Activated CD4-positive, CD25-positive, alpha-beta regulatory T cell treated with anti-CD3 and anti-CD28 coated beads, Interleukin-2, amount 50 U/mL, for 72 hours (primary cell): Measurements from ENCODE around the gene COMMD2.
A peak's percentile ranks its signal among the peaks of the same experiment; 100 is the strongest.

Experiments
- DNase-seq: peaks from one replicate; pipeline ENCODE4 v3.0.0; 2021

COMMD2 gene

DNA sequence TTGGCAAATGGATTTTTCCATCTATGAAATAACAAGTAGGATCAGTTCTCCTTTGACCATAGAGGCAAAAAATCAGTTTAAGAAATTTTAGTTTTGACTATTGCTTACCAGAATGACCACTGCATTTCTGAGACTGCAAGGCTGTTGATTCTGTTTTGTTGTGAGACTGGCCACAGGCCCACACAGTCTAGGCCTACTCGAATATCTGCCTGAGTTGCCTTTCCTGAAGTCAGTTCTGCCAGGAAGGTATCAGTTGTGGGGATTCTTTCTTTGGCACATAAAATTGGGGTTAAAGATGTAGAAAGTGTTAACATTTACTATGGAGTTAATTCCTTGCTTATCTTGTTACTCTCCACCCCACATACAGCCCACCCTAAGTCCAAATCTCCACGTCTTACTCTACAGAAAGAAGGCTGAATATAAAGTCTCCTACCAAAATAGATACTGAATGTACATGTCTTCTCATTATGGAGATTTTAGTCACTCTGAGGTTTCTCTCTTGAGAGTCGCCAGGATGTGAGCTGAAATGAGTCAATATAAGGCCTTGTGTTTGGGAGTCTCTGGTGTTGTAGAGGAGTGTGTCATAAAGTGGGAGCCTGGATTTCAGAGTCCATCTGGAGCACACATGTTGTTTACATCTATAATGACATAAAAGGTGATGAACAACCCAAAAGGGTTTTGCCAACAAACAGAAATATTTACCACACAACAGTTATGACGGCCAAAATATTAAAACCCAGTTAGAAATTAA, 49.4 kb downstream of the COMMD2 start:
- DNase-seq = no peak

DNA sequence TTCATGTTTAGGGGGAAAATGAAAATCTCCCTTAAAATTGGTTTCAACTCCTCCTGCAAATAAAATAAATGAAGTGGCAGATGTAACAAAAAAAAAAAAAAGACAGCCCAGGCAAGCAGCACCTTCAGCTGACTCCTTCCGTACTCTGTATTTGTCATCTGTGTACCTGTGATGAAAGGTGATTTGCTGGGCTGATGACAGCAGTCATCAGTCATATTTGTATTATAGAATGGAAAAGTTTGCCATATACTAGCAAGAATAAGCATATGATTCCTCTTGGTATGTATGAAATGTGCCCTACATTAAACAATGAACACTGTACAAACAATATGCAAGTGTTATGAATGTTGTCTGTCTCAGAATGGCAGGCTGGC, 50.3 kb downstream of the COMMD2 start:
- DNase-seq = no peak

GRCh38 chr3:149701206-149701976, 50.9 kb downstream of the COMMD2 start:
- DNase-seq = peak; percentile 32
